Stimulated activated CD8-positive, alpha-beta memory T cell treated with anti-CD3 and anti-CD28 coated beads, Interleukin-15, amount 100 ng/mL, for 48 hours (primary cell): ENCODE results near the gene NCAPG2.
"Not testable (repeated sequence)": the region's sequence is repeated elsewhere in the genome, so short reads cannot be mapped to it uniquely, and the experiment has no call there.

ENCODE experiments used
- DNase-seq, 2 donors: peaks; one replicate each; pipeline ENCODE4 v3.0.0-alpha.2; 2020; ENCODE audit warnings: low read depth in 2 of 2

Gene NCAPG2

GRCh38 chr7:158666966-158667678, 37.5 kb downstream of the NCAPG2 start:
- not testable (repeated sequence) for DNase-seq

GRCh38 chr7:158666401-158666800, 38.2 kb downstream of the NCAPG2 start:
- DNase-seq: no peak

- no peak for DNase-seq
Observed at GRCh38 chr7:158664406-158664805, 40.2 kb downstream of the NCAPG2 start.

GRCh38 chr7:158663428-158663741, 41.2 kb downstream of the NCAPG2 start:
- DNase-seq: no peak

- no peak for DNase-seq
Observed at GRCh38 chr7:158662610-158663427, 41.8 kb downstream of the NCAPG2 start.

GRCh38 chr7:158658475-158658874, 46.1 kb downstream of the NCAPG2 start:
- no peak for DNase-seq

- DNase-seq: no peak
Observed at GRCh38 chr7:158657189-158657746, 47.3 kb downstream of the NCAPG2 start.

- peak; percentile 40 to 64 for DNase-seq
Observed at GRCh38 chr7:158655931-158656441, 48.6 kb downstream of the NCAPG2 start.

- no peak for DNase-seq
Observed at GRCh38 chr7:158655507-158655906, 49.1 kb downstream of the NCAPG2 start.

GRCh38 chr7:158651968-158652565, 52.5 kb downstream of the NCAPG2 start:
- DNase-seq: no peak

GRCh38 chr7:158650821-158651225, 53.8 kb downstream of the NCAPG2 start:
- peak in 1 of 2 donors; percentile 31 for DNase-seq

GRCh38 chr7:158649279-158649678, 55.3 kb downstream of the NCAPG2 start:
- DNase-seq: no peak

- no peak for DNase-seq
Observed at GRCh38 chr7:158648787-158649186, 55.8 kb downstream of the NCAPG2 start.

GRCh38 chr7:158648168-158648567, 56.4 kb downstream of the NCAPG2 start:
- DNase-seq: no peak

GRCh38 chr7:158647475-158647792, 57.2 kb downstream of the NCAPG2 start:
- DNase-seq: no peak

- DNase-seq: no peak
Observed at GRCh38 chr7:158646766-158647474, 57.7 kb downstream of the NCAPG2 start.

GRCh38 chr7:158645842-158646241, 58.8 kb downstream of the NCAPG2 start:
- DNase-seq: no peak

GRCh38 chr7:158642149-158642548, 62.5 kb downstream of the NCAPG2 start:
- no peak for DNase-seq

- no peak for DNase-seq
Observed at GRCh38 chr7:158638001-158638400, 66.6 kb downstream of the NCAPG2 start.

GRCh38 chr7:158633055-158633956, 71.3 kb downstream of the NCAPG2 start:
- no peak for DNase-seq
